ENCODE results near the gene LYPD6B. TPM values are rescaled to one million over a fixed set of nuclear protein-coding genes. Genes with fewer than 3 reads are reported as not detected.
A peak's percentile ranks its signal among the peaks of the same experiment; 100 is the strongest.

The LYPD6B gene
- total RNA-seq, 2 donors from 2014 or later, result 12.6 to 14.5 TPM

DNA sequence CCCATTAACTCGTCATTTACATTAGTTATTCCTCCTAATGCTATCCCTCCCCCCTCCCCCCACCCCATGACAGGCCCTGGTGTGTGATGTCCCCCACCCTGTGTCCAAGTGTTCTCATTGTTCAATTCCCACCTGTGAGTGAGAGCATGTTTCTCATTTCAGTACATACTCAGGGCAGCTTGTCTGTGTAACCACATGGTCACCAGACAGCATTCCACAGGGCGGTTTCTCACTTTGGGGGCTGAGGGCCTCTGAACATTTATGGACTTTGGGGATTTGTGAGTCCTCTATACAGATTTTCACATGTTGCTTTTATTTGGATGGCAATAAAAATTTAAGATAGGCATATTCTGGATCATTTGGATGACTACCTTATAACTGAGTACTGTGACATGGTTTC is 84.0 kb downstream of the LYPD6B start:
- 96 to 100% methylated on average over 1 of the region's 2 CpGs for WGBS, 2 experiments (ENCODE audit: insufficient coverage in 1 of 2, insufficient read length in 1 of 2)

DNA sequence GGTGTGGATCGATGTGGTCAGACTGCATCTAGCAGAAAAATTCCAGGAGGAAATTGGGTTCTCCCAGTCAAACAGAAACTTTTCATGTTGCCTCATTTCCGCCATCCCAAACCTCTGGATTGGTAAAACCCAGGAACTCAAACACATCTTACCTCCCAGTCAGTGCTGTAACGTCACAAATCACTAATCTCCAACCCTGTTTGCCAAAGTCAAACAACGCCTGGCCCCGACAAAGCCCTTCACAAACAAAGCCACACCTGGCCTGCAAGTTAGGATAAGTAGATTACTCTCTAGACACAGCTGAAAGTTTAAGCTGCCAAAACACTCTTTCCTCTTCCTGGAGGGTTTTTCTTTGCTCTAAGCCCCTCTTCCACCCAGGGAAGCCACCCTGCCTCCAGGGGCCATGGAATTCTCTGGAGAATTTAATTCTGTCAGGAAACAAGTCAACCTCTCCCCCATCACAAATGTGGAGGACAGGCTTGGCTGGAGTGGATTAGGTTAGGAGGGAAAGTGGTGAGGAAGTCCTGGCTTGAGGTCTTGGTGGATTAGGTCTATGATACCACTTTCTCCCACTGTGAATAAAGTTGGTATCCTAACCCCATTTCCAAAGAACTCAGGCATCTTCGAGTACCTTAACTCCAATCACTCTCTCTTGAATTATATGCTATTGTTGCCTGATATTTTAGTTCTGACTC is 86.7 kb downstream of the LYPD6B start:
- peaks cover 87% of the 10 kb centered on the region for H3K27me3 ChIP-seq (ENCODE audit: control insufficient read depth, insufficient read depth, low read length, poor library complexity, severe bottlenecking)
- H3K4me3 ChIP-seq (ENCODE audit: low read length), result no peak overlapping the region
- peak; percentile 83 for DNase-seq
- H3K4me1 ChIP-seq (ENCODE audit: control insufficient read depth, insufficient read depth, low read length), result peaks cover 7% of the 10 kb centered on the region
- H3K27me3 Mint-ChIP-seq (ENCODE audit: insufficient read depth), result peaks cover 83% of the 10 kb centered on the region
- H3K4me1 Mint-ChIP-seq, result peaks cover 21% of the 10 kb centered on the region
- no peaks in the 10 kb centered on the region for H3K36me3 ChIP-seq (ENCODE audit: control insufficient read depth, insufficient read depth, low read length)
- no peaks in the 10 kb centered on the region for H3K9me3 ChIP-seq (ENCODE audit: control insufficient read depth, low read length)
- no peak overlapping the region for H3K27ac ChIP-seq (ENCODE audit: low read depth, low read length)
- TF ChIP-seq, protein P1, sequence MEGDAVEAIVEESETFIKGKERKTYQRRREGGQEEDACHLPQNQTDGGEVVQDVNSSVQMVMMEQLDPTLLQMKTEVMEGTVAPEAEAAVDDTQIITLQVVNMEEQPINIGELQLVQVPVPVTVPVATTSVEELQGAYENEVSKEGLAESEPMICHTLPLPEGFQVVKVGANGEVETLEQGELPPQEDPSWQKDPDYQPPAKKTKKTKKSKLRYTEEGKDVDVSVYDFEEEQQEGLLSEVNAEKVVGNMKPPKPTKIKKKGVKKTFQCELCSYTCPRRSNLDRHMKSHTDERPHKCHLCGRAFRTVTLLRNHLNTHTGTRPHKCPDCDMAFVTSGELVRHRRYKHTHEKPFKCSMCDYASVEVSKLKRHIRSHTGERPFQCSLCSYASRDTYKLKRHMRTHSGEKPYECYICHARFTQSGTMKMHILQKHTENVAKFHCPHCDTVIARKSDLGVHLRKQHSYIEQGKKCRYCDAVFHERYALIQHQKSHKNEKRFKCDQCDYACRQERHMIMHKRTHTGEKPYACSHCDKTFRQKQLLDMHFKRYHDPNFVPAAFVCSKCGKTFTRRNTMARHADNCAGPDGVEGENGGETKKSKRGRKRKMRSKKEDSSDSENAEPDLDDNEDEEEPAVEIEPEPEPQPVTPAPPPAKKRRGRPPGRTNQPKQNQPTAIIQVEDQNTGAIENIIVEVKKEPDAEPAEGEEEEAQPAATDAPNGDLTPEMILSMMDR (conservative IDR thresholded peaks at IDR 0.05), result no peak
- H3K36me3 Mint-ChIP-seq (ENCODE audit: low read depth), result no peaks in the 10 kb centered on the region
- H3K27ac Mint-ChIP-seq, result peak overlapping the region; percentile 63
- H3K9ac ChIP-seq (ENCODE audit: extremely low read depth, low read length, poor library complexity, severe bottlenecking), result no peak overlapping the region
- WGBS, 2 experiments (ENCODE audit: insufficient coverage in 1 of 2, insufficient read length in 1 of 2), result 38 to 50% methylated on average over 2 to 6 of the region's 6 CpGs
- H3K9me3 Mint-ChIP-seq, result no peaks in the 10 kb centered on the region
- no peak overlapping the region for H3K4me3 Mint-ChIP-seq

More for the DNA sequence above, 84.0 kb downstream of the LYPD6B start:
- Mint-ChIP-seq H3K4me3 (no peak overlapping the region), H3K4me1 (peaks cover 21% of the 10 kb centered on the region), H3K27me3 (ENCODE audit: insufficient read depth) (peaks cover 79% of the 10 kb centered on the region), H3K36me3 (ENCODE audit: low read depth) (no peaks in the 10 kb centered on the region), H3K27ac (no peak overlapping the region), H3K9me3 (no peaks in the 10 kb centered on the region)
- Histone ChIP-seq H3K27me3 (ENCODE audit: control insufficient read depth, insufficient read depth, low read length, poor library complexity, severe bottlenecking) (peaks cover 86% of the 10 kb centered on the region), H3K27ac (ENCODE audit: low read depth, low read length) (no peak overlapping the region), H3K4me3 (ENCODE audit: low read length) (no peak overlapping the region), H3K4me1 (ENCODE audit: control insufficient read depth, insufficient read depth, low read length) (peaks cover 7% of the 10 kb centered on the region), H3K9me3 (ENCODE audit: control insufficient read depth, low read length) (no peaks in the 10 kb centered on the region), H3K9ac (ENCODE audit: extremely low read depth, low read length, poor library complexity, severe bottlenecking) (no peak overlapping the region), H3K36me3 (ENCODE audit: control insufficient read depth, insufficient read depth, low read length) (no peaks in the 10 kb centered on the region)
- TF ChIP-seq, protein P1 (conservative IDR thresholded peaks at IDR 0.05), result no peak
- DNase-seq, result no peak

DNA sequence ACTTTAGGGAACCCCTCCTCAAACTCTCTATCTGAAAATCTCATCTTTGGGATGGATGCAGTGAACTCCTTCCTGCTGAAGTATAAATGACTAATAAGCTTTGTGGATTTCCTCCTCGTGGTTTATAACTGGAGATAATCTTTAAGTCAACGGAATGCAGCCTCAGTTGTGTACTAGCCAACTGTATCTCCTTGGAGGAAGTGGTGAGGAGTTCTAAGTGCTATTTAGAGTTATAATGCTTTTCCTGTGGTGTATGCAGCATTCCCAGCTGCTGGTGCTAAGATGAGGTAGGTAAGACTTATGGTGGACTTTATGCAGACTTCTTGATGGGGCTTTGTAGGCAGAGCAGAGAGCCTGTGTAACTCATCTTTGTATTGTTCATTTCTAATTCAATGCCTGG is 90.9 kb downstream of the LYPD6B start:
- H3K4me3 ChIP-seq (ENCODE audit: low read length), result no peak overlapping the region
- no peaks in the 10 kb centered on the region for H3K36me3 Mint-ChIP-seq (ENCODE audit: low read depth)
- H3K27me3 Mint-ChIP-seq (ENCODE audit: insufficient read depth), result peaks cover 88% of the 10 kb centered on the region
- no peaks in the 10 kb centered on the region for H3K9me3 ChIP-seq (ENCODE audit: control insufficient read depth, low read length)
- H3K27ac Mint-ChIP-seq, result no peak overlapping the region
- TF ChIP-seq, protein P1 (conservative IDR thresholded peaks at IDR 0.05), result no peak
- no peak overlapping the region for H3K9ac ChIP-seq (ENCODE audit: extremely low read depth, low read length, poor library complexity, severe bottlenecking)
- WGBS, 2 experiments (ENCODE audit: insufficient coverage in 1 of 2, insufficient read length in 1 of 2), result 91 to 93% methylated on average over 2 of the region's 2 CpGs
- H3K27me3 ChIP-seq (ENCODE audit: control insufficient read depth, insufficient read depth, low read length, poor library complexity, severe bottlenecking), result peaks cover 91% of the 10 kb centered on the region
- no peak overlapping the region for H3K4me3 Mint-ChIP-seq
- no peaks in the 10 kb centered on the region for H3K9me3 Mint-ChIP-seq
- H3K36me3 ChIP-seq (ENCODE audit: control insufficient read depth, insufficient read depth, low read length), result no peaks in the 10 kb centered on the region
- H3K4me1 ChIP-seq (ENCODE audit: control insufficient read depth, insufficient read depth, low read length), result peaks cover 5% of the 10 kb centered on the region
- no peak overlapping the region for H3K27ac ChIP-seq (ENCODE audit: low read depth, low read length)
- H3K4me1 Mint-ChIP-seq, result peaks cover 14% of the 10 kb centered on the region
- DNase-seq, result no peak
